ENCODE results near the gene KSR1.
A peak's percentile ranks its signal among the peaks of the same experiment; 100 is the strongest.

GRCh38 chr17:27569257-27569722 is 113.0 kb downstream of the KSR1 start:
- TF ChIP-seq, protein P1, sequence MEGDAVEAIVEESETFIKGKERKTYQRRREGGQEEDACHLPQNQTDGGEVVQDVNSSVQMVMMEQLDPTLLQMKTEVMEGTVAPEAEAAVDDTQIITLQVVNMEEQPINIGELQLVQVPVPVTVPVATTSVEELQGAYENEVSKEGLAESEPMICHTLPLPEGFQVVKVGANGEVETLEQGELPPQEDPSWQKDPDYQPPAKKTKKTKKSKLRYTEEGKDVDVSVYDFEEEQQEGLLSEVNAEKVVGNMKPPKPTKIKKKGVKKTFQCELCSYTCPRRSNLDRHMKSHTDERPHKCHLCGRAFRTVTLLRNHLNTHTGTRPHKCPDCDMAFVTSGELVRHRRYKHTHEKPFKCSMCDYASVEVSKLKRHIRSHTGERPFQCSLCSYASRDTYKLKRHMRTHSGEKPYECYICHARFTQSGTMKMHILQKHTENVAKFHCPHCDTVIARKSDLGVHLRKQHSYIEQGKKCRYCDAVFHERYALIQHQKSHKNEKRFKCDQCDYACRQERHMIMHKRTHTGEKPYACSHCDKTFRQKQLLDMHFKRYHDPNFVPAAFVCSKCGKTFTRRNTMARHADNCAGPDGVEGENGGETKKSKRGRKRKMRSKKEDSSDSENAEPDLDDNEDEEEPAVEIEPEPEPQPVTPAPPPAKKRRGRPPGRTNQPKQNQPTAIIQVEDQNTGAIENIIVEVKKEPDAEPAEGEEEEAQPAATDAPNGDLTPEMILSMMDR (IDR thresholded peaks at IDR 0.05), result peak in 6 of 7 experiments; percentile 31 to 64 (median 50)
- TF ChIP-seq POLR2A (IDR thresholded peaks at IDR 0.05), result no peak
